ENCODE data around the gene HLA-DRA. TPM values are rescaled to one million over a fixed set of nuclear protein-coding genes. Genes with fewer than 3 reads are reported as not detected.

The HLA-DRA gene
- total RNA-seq, 1 experiment from 2014 or later: 283 TPM

- Mint-ChIP-seq H3K4me1 (ENCODE audit: low read depth, unreplicated experiment) (no peaks in the 10 kb centered on the region), H3K27ac (ENCODE audit: unreplicated experiment) (no peak overlapping the region), H3K4me3 (ENCODE audit: low read depth, unreplicated experiment) (no peak overlapping the region), H3K27me3 (ENCODE audit: unreplicated experiment) (peaks cover 37% of the 10 kb centered on the region), H3K9me3 (ENCODE audit: low read depth, unreplicated experiment) (no peaks in the 10 kb centered on the region), H3K36me3 (ENCODE audit: insufficient read depth, unreplicated experiment) (no peaks in the 10 kb centered on the region)
- no peak for DNase-seq
- TF ChIP-seq CTCF (IDR thresholded peaks at IDR 0.05; ENCODE audit: unreplicated experiment): no peak
- BruUV-seq (replicated peaks): no TSS peak
- CTCF ChIA-PET: no interaction called here
- intact Hi-C loops (cut with micrococcal nuclease; ENCODE audit: unreplicated experiment): no loop called here
Measured at GRCh38 chr6:32491700-32492099, 52.0 kb downstream of the HLA-DRA start.

- H3K9me3 Mint-ChIP-seq (ENCODE audit: low read depth, unreplicated experiment): no peaks in the 10 kb centered on the region
- no peak for DNase-seq
- no peaks in the 10 kb centered on the region for H3K36me3 Mint-ChIP-seq (ENCODE audit: insufficient read depth, unreplicated experiment)
- H3K27ac Mint-ChIP-seq (ENCODE audit: unreplicated experiment): no peak overlapping the region
- H3K4me1 Mint-ChIP-seq (ENCODE audit: low read depth, unreplicated experiment): no peaks in the 10 kb centered on the region
- CTCF ChIA-PET: no interaction called here
- BruUV-seq (replicated peaks): no TSS peak
- TF ChIP-seq CTCF (IDR thresholded peaks at IDR 0.05; ENCODE audit: unreplicated experiment): no peak
- no peak overlapping the region for H3K4me3 Mint-ChIP-seq (ENCODE audit: low read depth, unreplicated experiment)
- intact Hi-C loops (cut with micrococcal nuclease; ENCODE audit: unreplicated experiment): no loop called here
- H3K27me3 Mint-ChIP-seq (ENCODE audit: unreplicated experiment): peaks cover 37% of the 10 kb centered on the region
Measured at GRCh38 chr6:32492351-32492750, 52.7 kb downstream of the HLA-DRA start.

Other genes starting within 250 kb of the HLA-DRA start
- gene PBX2, start 249.7 kb upstream of the HLA-DRA start, total RNA-seq (2022): 122 and 141 TPM in 2 replicates
- 6.2 and 6.3 TPM in 2 replicates for gene GPSM3, start 247.2 kb upstream of the HLA-DRA start, total RNA-seq (2022)
- gene NOTCH4, start 215.8 kb upstream of the HLA-DRA start, total RNA-seq (2022): 4.7 and 5.7 TPM in 2 replicates
- gene TSBP1, start 68.0 kb upstream of the HLA-DRA start, total RNA-seq (2022): not detected in 2 replicates
- not detected in 2 replicates for gene BTNL2, start 32.7 kb upstream of the HLA-DRA start, total RNA-seq (2022)
- gene HLA-DRB5, start 90.4 kb downstream of the HLA-DRA start, total RNA-seq (2022): 13.7 and 16.1 TPM in 2 replicates
- gene HLA-DRB1, start 150.0 kb downstream of the HLA-DRA start, total RNA-seq (2022): 111 and 141 TPM in 2 replicates
- gene HLA-DQA1, start 197.5 kb downstream of the HLA-DRA start, total RNA-seq (2022): 6.9 and 12.9 TPM in 2 replicates
- gene HLA-DQB1, start 226.8 kb downstream of the HLA-DRA start, total RNA-seq (2022): 139 and 190 TPM in 2 replicates